H9 (cell line): Measurements from ENCODE around the gene CEP131. TPM values are rescaled to one million over a fixed set of nuclear protein-coding genes. Genes with fewer than 3 reads are reported as not detected.
A peak's percentile ranks its signal among the peaks of the same experiment; 100 is the strongest.

Experiments used
- DNase-seq: peaks from one replicate; pipeline ENCODE4 v3.0.0-alpha.2; 2017
- H2AFZ ChIP-seq: one replicate; pipeline ENCODE4 v1.6.1; 2013; ENCODE audit warnings: mild to moderate bottlenecking, low read length, control low read depth, moderate library complexity
- H2AK5ac ChIP-seq: 2 replicates; pipeline ENCODE4 v1.6.1; 2013; ENCODE audit warnings: low read length, control low read depth, mixed read lengths; ENCODE audit not compliant: insufficient read length
- H2BK120ac ChIP-seq: one replicate; pipeline ENCODE4 v1.6.1; 2013; ENCODE audit warnings: low read depth, mild to moderate bottlenecking, low read length, control low read depth, inconsistent platforms; ENCODE audit not compliant: poor library complexity, severe bottlenecking
- H2BK12ac ChIP-seq: 2 replicates; pipeline ENCODE4 v1.6.1; 2013; ENCODE audit warnings: low read length, control low read depth, mixed read lengths, low read depth; ENCODE audit not compliant: insufficient read length
- H2BK15ac ChIP-seq: 2 replicates; pipeline ENCODE4 v1.6.1; 2013; ENCODE audit warnings: low read depth, low read length, control low read depth
- H2BK20ac ChIP-seq: one replicate; pipeline ENCODE4 v1.6.1; 2013; ENCODE audit warnings: low read depth, mild to moderate bottlenecking, low read length, control low read depth, inconsistent platforms; ENCODE audit not compliant: poor library complexity, severe bottlenecking
- H2BK5ac ChIP-seq: 2 replicates; pipeline ENCODE4 v1.6.1; 2013; ENCODE audit warnings: low read length, control low read depth, mixed read lengths; ENCODE audit not compliant: insufficient read length
- H3K14ac ChIP-seq: 2 replicates; pipeline ENCODE4 v1.6.1; 2013; ENCODE audit warnings: low read length, control low read depth; ENCODE audit not compliant: insufficient read depth
- H3K18ac ChIP-seq: 2 replicates; pipeline ENCODE4 v1.6.1; 2013; ENCODE audit warnings: low read depth, mild to moderate bottlenecking, mixed read lengths, low read length, control low read depth; ENCODE audit not compliant: insufficient read length
- H3K23ac ChIP-seq: 2 replicates; pipeline ENCODE4 v1.6.1; 2013; ENCODE audit warnings: low read length, control low read depth, mixed read lengths, low read depth; ENCODE audit not compliant: insufficient read length
- H3K23me2 ChIP-seq: 2 replicates; pipeline ENCODE4 v1.6.1; 2013; ENCODE audit warnings: low read depth, mild to moderate bottlenecking, mixed read lengths, low read length, control low read depth; ENCODE audit not compliant: insufficient read length, poor library complexity, severe bottlenecking
- H3K27ac ChIP-seq: 2 replicates; pipeline ENCODE4 v1.5.1; 2013; ENCODE audit warnings: low read length, control low read depth, mixed read lengths, low read depth; ENCODE audit not compliant: insufficient read length
- H3K27me3 ChIP-seq: 2 replicates; pipeline ENCODE4 v1.6.1; 2013; ENCODE audit warnings: low read length, control low read depth, inconsistent platforms; ENCODE audit not compliant: insufficient read depth
- H3K4ac ChIP-seq: 2 replicates; pipeline ENCODE4 v1.6.1; 2013; ENCODE audit warnings: low read depth, mild to moderate bottlenecking, control low read depth, inconsistent platforms, low read length, moderate library complexity
- H3K4me1 ChIP-seq: 2 replicates; pipeline ENCODE4 v1.6.1; 2013; ENCODE audit warnings: low read length, control low read depth, inconsistent platforms; ENCODE audit not compliant: insufficient read depth
- H3K4me2 ChIP-seq: 2 replicates; pipeline ENCODE4 v1.6.1; 2013; ENCODE audit warnings: low read length, control low read depth, mixed read lengths; ENCODE audit not compliant: insufficient read length, insufficient read depth
- H3K56ac ChIP-seq: 2 replicates; pipeline ENCODE4 v1.6.1; 2013; ENCODE audit warnings: low read depth, mild to moderate bottlenecking, mixed read lengths, low read length, control low read depth; ENCODE audit not compliant: insufficient read length
- H3K79me1 ChIP-seq: 2 replicates; pipeline ENCODE4 v1.6.1; 2013; ENCODE audit warnings: low read depth, mild to moderate bottlenecking, moderate library complexity, low read length, control low read depth, inconsistent platforms; ENCODE audit not compliant: insufficient read depth, poor library complexity, severe bottlenecking
- H3K79me2 ChIP-seq: 2 replicates; pipeline ENCODE4 v1.6.1; 2013; ENCODE audit warnings: low read length, control low read depth, inconsistent platforms; ENCODE audit not compliant: insufficient read depth
- H3K9ac ChIP-seq: 2 replicates; pipeline ENCODE4 v1.6.1; 2013; ENCODE audit warnings: low read length, control low read depth, mixed read lengths; ENCODE audit not compliant: insufficient read length; ENCODE audit errors: extremely low read depth
- H3K9me3 ChIP-seq: one replicate; pipeline ENCODE4 v1.6.1; 2013; ENCODE audit warnings: low read depth, low read length, inconsistent platforms; ENCODE audit not compliant: control insufficient read depth
- H3T11ph ChIP-seq: one replicate; pipeline ENCODE4 v1.6.1; 2013; ENCODE audit warnings: mild to moderate bottlenecking, low read length, control low read depth, inconsistent platforms
- H4K20me1 ChIP-seq: one replicate; pipeline ENCODE4 v1.6.1; 2013; ENCODE audit not compliant: control insufficient read depth, insufficient read length, insufficient read depth
- H4K5ac ChIP-seq: 2 replicates; pipeline ENCODE4 v1.6.1; 2013; ENCODE audit warnings: low read depth, mild to moderate bottlenecking, mixed read lengths, low read length, control low read depth; ENCODE audit not compliant: insufficient read length
- H4K8ac ChIP-seq: replicated peaks from 2 replicates; pipeline ENCODE4 v1.6.1; 2013; ENCODE audit warnings: low read length, control low read depth, mixed read lengths, low read depth; ENCODE audit not compliant: insufficient read length
- H4K91ac ChIP-seq: 2 replicates; pipeline ENCODE4 v1.6.1; 2013; ENCODE audit warnings: low read depth, mild to moderate bottlenecking, moderate library complexity, mixed read lengths, low read length, control low read depth; ENCODE audit not compliant: insufficient read length
- H3K27ac Mint-ChIP-seq, 3 experiments: 2 replicates in 2 of 3; 3 replicates in 1 of 3; pipeline ENCODE4 v1.8.0; 2020 to 2021; ENCODE audit warnings: mixed read lengths in 3 of 3, mild to moderate bottlenecking in 1 of 3, moderate library complexity in 1 of 3
- H3K27me3 Mint-ChIP-seq: 2 replicates; pipeline ENCODE4 v1.8.0; 2021; ENCODE audit warnings: low read depth, mild to moderate bottlenecking, moderate library complexity, mixed read lengths
- H3K36me3 Mint-ChIP-seq, 3 experiments: 2 replicates in 2 of 3; 3 replicates in 1 of 3; pipeline ENCODE4 v1.8.0; 2020 to 2021; ENCODE audit warnings: low read depth in 3 of 3, mixed read lengths in 3 of 3; ENCODE audit not compliant: insufficient read depth in 1 of 3
- H3K4me1 Mint-ChIP-seq, 2 experiments: 2 replicates each; pipeline ENCODE4 v1.8.0; 2020; ENCODE audit warnings: mixed read lengths in 2 of 2
- H3K4me3 Mint-ChIP-seq, 2 experiments: 2 replicates in 1 of 2; 3 replicates in 1 of 2; pipeline ENCODE4 v1.8.0; 2020 to 2021; ENCODE audit warnings: mild to moderate bottlenecking in 2 of 2, mixed read lengths in 2 of 2, moderate library complexity in 1 of 2
- H3K9me3 Mint-ChIP-seq, 2 experiments: 2 replicates in 1 of 2; 3 replicates in 1 of 2; pipeline ENCODE4 v1.8.0; 2020; ENCODE audit warnings: mild to moderate bottlenecking in 2 of 2, mixed read lengths in 2 of 2, moderate library complexity in 1 of 2
- CTCF ChIP-seq: fragments of 200-600 bp; sonication (generic); conservative IDR thresholded peaks from 3 replicates; pipeline ENCODE4 v1.8.0; 2021; ENCODE audit warnings: antibody characterized with exemption, mild to moderate bottlenecking
- WGBS: extraction: QIAGEN DNeasy Blood & Tissue Kit; methylation state at CpG from one replicate; pipeline ENCODE4 v1.1.7; 2013; ENCODE audit warnings: missing lambda C conversion rate, low lambda C conversion rate, mixed read lengths; ENCODE audit not compliant: insufficient read length; ENCODE audit errors: extremely low coverage; 5-methylcytosine and 5-hydroxymethylcytosine counted together
- total RNA-seq: library from RNA; stranded (reverse); gene quantifications from 2 replicates; pipeline ENCODE4 v1.2.1, GENCODE V29; 2021

Gene CEP131
- total RNA-seq, 1 experiment from 2014 or later: 16.3 TPM

- H3K27ac Mint-ChIP-seq: peak overlapping the region in 2 of 3 experiments; percentile 19 to 81; a peak in 1 of 7 replicates
- H3K14ac ChIP-seq: no peak overlapping the region
- no peak overlapping the region for H3T11ph ChIP-seq
- no peak overlapping the region for H4K91ac ChIP-seq
- no peak overlapping the region for H2AK5ac ChIP-seq
- H3K79me1 ChIP-seq: no peaks in the 10 kb centered on the region
- H3K23ac ChIP-seq: no peak overlapping the region
- H3K27me3 ChIP-seq: no peaks in the 10 kb centered on the region
- H3K9me3 ChIP-seq: no peaks in the 10 kb centered on the region
- H3K36me3 Mint-ChIP-seq: peaks cover 11 to 16% (median 11%) of the 10 kb centered on the region in 3 experiments
- no peaks in the 10 kb centered on the region; a peak in 1 of 5 replicates for H3K9me3 Mint-ChIP-seq
- no peak overlapping the region; a peak in 1 of 5 replicates for H3K4me3 Mint-ChIP-seq
- H3K23me2 ChIP-seq: no peaks in the 10 kb centered on the region
- no peaks in the 10 kb centered on the region for H3K27me3 Mint-ChIP-seq
- no peak overlapping the region for H3K27ac ChIP-seq
- no peak overlapping the region for H4K5ac ChIP-seq
- no peak overlapping the region for H3K18ac ChIP-seq
- H2BK12ac ChIP-seq: no peak overlapping the region
- no peak overlapping the region for H2AFZ ChIP-seq
- no peak overlapping the region for H2BK5ac ChIP-seq
- no peaks in the 10 kb centered on the region for H3K4me1 ChIP-seq
- no peak overlapping the region for H3K4me2 ChIP-seq
- H3K56ac ChIP-seq: no peak overlapping the region
- no peak overlapping the region for H2BK15ac ChIP-seq
- no peak overlapping the region for H2BK120ac ChIP-seq
- no peak overlapping the region for H4K8ac ChIP-seq
- TF ChIP-seq CTCF: no peak
- no CpG with 5 or more reads among the region's 15 CpGs for WGBS
- H3K4me1 Mint-ChIP-seq: peaks cover 15 to 25% of the 10 kb centered on the region in 2 experiments
- H4K20me1 ChIP-seq: no peaks in the 10 kb centered on the region
- no peak overlapping the region for H3K4ac ChIP-seq
- H3K79me2 ChIP-seq: no peaks in the 10 kb centered on the region
- DNase-seq: no peak
- H3K9ac ChIP-seq: no peak overlapping the region
- no peak overlapping the region for H2BK20ac ChIP-seq
Measured at GRCh38 chr17:81252987-81253329, 30.2 kb upstream of the CEP131 start.
